GM12801 (cell line): ENCODE results near the gene MYO7A.

ENCODE experiments used
- CTCF ChIP-seq: IDR thresholded peaks from one replicate; pipeline ENCODE4 v1.5.1; 2011; ENCODE audit warnings: control low read depth; ENCODE audit not compliant: insufficient read length; ENCODE audit errors: extremely low read depth

Gene MYO7A

GRCh38 chr11:77110836-77111235, 17.2 kb upstream of the MYO7A start:
- no peak for TF ChIP-seq CTCF

DNA sequence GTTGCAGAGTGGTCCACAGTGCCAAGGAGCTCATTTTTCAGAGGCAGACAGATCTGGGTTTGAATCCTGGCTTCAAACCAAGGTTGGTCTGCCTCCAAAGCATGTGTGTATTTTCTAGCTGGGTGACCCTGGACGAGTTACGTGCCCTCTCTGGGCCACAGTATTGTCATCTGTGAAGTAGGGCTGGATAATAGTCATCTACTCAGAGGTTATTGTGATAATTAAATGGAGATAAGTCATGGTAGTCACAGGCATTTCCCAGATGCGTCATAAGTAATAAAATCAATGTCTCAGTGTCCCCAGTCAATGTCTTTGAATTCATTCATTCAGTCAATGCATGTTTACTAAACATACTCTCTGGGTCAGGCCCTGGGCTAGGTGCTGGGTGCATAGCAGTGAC, 16.8 kb upstream of the MYO7A start:
- no peak for TF ChIP-seq CTCF

DNA sequence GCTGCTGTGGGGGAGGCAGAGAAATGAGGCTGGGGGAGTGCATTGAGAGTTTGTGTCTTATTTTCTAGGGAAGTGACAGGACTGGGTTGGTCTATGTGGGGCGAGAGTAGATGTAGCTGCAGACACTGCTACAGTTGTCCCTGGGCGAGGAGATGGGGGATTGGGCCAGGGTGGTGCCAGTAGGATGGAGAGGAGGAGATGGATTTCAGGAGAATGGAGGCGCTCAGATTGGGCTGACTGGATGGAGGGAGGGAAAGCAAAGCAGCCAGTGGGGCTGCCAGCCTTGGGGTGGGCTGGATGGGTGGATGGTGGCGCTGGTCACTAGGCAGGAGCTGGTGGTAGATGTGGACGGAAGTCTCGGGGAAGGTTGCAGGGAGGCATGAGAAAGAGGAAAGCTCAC, 16.1 kb upstream of the MYO7A start:
- no peak for TF ChIP-seq CTCF

GRCh38 chr11:77112641-77113381, 15.2 kb upstream of the MYO7A start:
- no peak for TF ChIP-seq CTCF

DNA sequence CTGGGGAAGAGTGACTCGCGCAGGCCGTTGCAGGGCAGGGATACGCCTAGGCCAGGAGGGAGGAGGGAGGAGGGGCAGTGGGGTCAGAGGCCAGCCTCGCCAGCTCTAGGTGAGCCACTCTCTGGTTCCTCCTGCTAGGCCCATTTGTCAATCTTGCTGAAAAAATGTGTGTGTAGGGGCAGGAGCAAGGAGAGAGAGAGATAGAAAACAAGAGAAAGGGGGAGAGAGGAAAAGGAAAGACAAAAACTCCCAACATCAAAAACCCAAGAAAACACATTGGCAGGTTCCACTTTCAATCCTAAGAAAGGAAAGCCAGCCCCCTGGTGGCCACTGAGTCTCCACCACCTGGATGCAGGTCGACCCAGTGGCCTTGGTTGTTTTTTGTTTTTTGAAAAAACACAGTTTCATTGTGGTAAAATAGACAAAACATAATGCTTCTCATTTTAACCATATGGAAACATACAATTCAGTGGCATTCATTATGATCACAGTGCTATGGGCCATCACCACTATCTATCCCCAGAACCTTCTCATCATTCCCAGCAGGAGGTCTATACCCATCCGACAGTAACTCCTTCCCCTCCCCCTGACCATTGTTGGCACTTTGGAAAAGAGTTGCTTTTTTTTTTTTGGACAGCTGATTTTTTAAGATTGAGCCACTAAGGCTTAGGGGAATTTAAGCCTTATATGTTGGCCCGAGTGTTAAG, 14.5 kb upstream of the MYO7A start:
- TF ChIP-seq CTCF = no peak

DNA sequence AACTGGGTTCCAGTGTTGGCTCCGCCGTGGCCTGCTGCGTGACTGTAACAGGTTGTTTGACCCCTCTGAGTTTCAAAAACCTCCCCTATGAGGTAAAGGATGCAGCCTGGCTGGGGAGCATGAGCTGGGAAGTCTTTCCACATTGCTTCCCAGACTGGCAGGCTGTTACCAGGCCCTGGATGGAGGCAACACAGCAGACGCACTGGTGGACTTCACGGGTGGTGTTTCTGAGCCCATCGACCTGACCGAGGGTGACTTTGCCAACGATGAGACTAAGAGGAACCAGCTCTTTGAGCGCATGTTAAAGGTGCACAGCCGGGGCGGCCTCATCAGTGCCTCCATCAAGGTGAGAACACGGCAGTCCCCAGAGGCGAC, 14.0 kb upstream of the MYO7A start:
- TF ChIP-seq CTCF = no peak

GRCh38 chr11:77115181-77115611, 12.8 kb upstream of the MYO7A start:
- no peak for TF ChIP-seq CTCF
